Lung microvascular endothelial cell (primary cell): ENCODE data around the gene SPOCK3. TPM values are rescaled to one million over a fixed set of nuclear protein-coding genes. Genes with fewer than 3 reads are reported as not detected.
"Not testable (repeated sequence)": the region's sequence is repeated elsewhere in the genome, so short reads cannot be mapped to it uniquely, and the experiment has no call there.

ENCODE experiments used
- DNase-seq, 2 donors: peaks; one replicate each; pipeline versions ENCODE4 v3.0.0 to v3.0.0-alpha.2; 2010; ENCODE audit warnings: low read depth in 2 of 2
- total RNA-seq: library from RNA; depleted of rRNA; stranded (reverse); fragments of >200 nt; gene quantifications from 2 replicates; pipeline ENCODE4 v1.2.1, GENCODE V29; 2014

Gene SPOCK3
- total RNA-seq, 1 donor from 2014 or later: not detected

- no peak for DNase-seq
Measured at GRCh38 chr4:167035390-167035789, 198.9 kb downstream of the SPOCK3 start.

GRCh38 chr4:167034983-167035382, 199.3 kb downstream of the SPOCK3 start:
- no peak for DNase-seq

GRCh38 chr4:167032871-167033270, 201.4 kb downstream of the SPOCK3 start:
- peak in 1 of 2 donors; percentile 41 for DNase-seq

GRCh38 chr4:167031534-167032156, 202.6 kb downstream of the SPOCK3 start:
- DNase-seq: peak; percentile 7 to 23

- DNase-seq: no peak
Measured at GRCh38 chr4:167028976-167029375, 205.3 kb downstream of the SPOCK3 start.

GRCh38 chr4:167025670-167026069, 208.6 kb downstream of the SPOCK3 start:
- DNase-seq: no peak

GRCh38 chr4:167023364-167023925, 210.8 kb downstream of the SPOCK3 start:
- DNase-seq: no peak

GRCh38 chr4:167021545-167022155, 212.6 kb downstream of the SPOCK3 start:
- DNase-seq: peak; percentile 58 to 75

GRCh38 chr4:167020410-167020809, 213.9 kb downstream of the SPOCK3 start:
- DNase-seq: peak; percentile 10 to 17

- DNase-seq: no peak
Measured at GRCh38 chr4:167014944-167015343, 219.3 kb downstream of the SPOCK3 start.

- no peak for DNase-seq
Measured at GRCh38 chr4:167003326-167003725, 231.0 kb downstream of the SPOCK3 start.

GRCh38 chr4:167000141-167000852, 234.0 kb downstream of the SPOCK3 start:
- no peak for DNase-seq

GRCh38 chr4:166996216-166996615, 238.1 kb downstream of the SPOCK3 start:
- no peak for DNase-seq

- DNase-seq: no peak
Measured at GRCh38 chr4:166994686-166995085, 239.6 kb downstream of the SPOCK3 start.

GRCh38 chr4:166991006-166991561, 243.2 kb downstream of the SPOCK3 start:
- DNase-seq: no peak

GRCh38 chr4:166989886-166990285, 244.4 kb downstream of the SPOCK3 start:
- DNase-seq: no peak

GRCh38 chr4:166987026-166987425, 247.3 kb downstream of the SPOCK3 start:
- no peak for DNase-seq

- no peak for DNase-seq
Measured at GRCh38 chr4:166981847-166982246, 252.4 kb downstream of the SPOCK3 start.

GRCh38 chr4:166980419-166980818, 253.9 kb downstream of the SPOCK3 start:
- no peak for DNase-seq

- DNase-seq: no peak
Measured at GRCh38 chr4:166977596-166977995, 256.7 kb downstream of the SPOCK3 start.

- DNase-seq: no peak
Measured at GRCh38 chr4:166972071-166972470, 262.2 kb downstream of the SPOCK3 start.

GRCh38 chr4:166968219-166968618, 266.1 kb downstream of the SPOCK3 start:
- not testable (repeated sequence) for DNase-seq
